GM23338 (cell line): ENCODE measurements around the gene MCFD2. TPM values are rescaled to one million over a fixed set of nuclear protein-coding genes. Genes with fewer than 3 reads are reported as not detected.

Source experiments
- ATAC-seq: fragments of 200-7000 bp; cut with Tn5 transposase; 3 replicates; pipeline ENCODE4 v1.9.1; 2020
- DNase-seq: peaks from one replicate; pipeline ENCODE4 v3.0.0-alpha.2; 2015; ENCODE audit warnings: low spot score
- H2AFZ ChIP-seq: fragments of 200-600 bp; sonication (generic); 2 replicates; pipeline ENCODE4 v1.8.0; 2016; ENCODE audit warnings: antibody characterized with exemption, mild to moderate bottlenecking, moderate library complexity
- H3F3A ChIP-seq: fragments of 200-600 bp; sonication (generic); replicated peaks from 2 replicates; pipeline ENCODE4 v1.8.0; 2017; ENCODE audit warnings: antibody characterized with exemption, mixed run types, low read depth
- H3K27ac ChIP-seq: fragments of 200-600 bp; sonication (generic); 2 replicates; pipeline ENCODE4 v1.6.1; 2016; ENCODE audit warnings: low read depth
- H3K27me3 ChIP-seq: fragments of 200-600 bp; sonication (generic); 2 replicates; pipeline ENCODE4 v1.8.0; 2016; ENCODE audit warnings: mild to moderate bottlenecking, mixed run types, moderate library complexity; ENCODE audit not compliant: insufficient read depth
- H3K36me3 ChIP-seq: fragments of 200-600 bp; sonication (generic); 2 replicates; pipeline ENCODE4 v1.8.0; 2016; ENCODE audit warnings: mild to moderate bottlenecking; ENCODE audit not compliant: insufficient read depth
- H3K4me1 ChIP-seq: fragments of 200-600 bp; sonication (generic); 2 replicates; pipeline ENCODE4 v1.8.0; 2016; ENCODE audit warnings: mild to moderate bottlenecking, moderate library complexity; ENCODE audit not compliant: insufficient read depth
- H3K4me2 ChIP-seq: fragments of 200-600 bp; sonication (generic); 2 replicates; pipeline ENCODE4 v1.7.1; 2017; ENCODE audit warnings: mixed run types
- H3K4me3 ChIP-seq: fragments of 200-600 bp; sonication (generic); 2 replicates; pipeline ENCODE4 v1.6.1; 2016; ENCODE audit warnings: mixed run types
- H3K79me2 ChIP-seq: fragments of 200-600 bp; sonication (generic); replicated peaks from 2 replicates; pipeline ENCODE4 v1.8.0; 2017; ENCODE audit warnings: mild to moderate bottlenecking; ENCODE audit not compliant: insufficient read depth
- H3K9me2 ChIP-seq: fragments of 200-600 bp; sonication (generic); 2 replicates; pipeline ENCODE4 v1.8.0; 2017; ENCODE audit not compliant: insufficient read depth
- H4K20me1 ChIP-seq: fragments of 200-600 bp; sonication (generic); replicated peaks from 2 replicates; pipeline ENCODE4 v1.8.0; 2017; ENCODE audit warnings: mild to moderate bottlenecking; ENCODE audit not compliant: insufficient read depth
- H3K27ac Mint-ChIP-seq: 2 replicates; pipeline ENCODE4 v1.8.0; 2020; ENCODE audit warnings: inconsistent platforms, mild to moderate bottlenecking, moderate library complexity, mixed read lengths
- H3K27me3 Mint-ChIP-seq: 3 replicates; pipeline ENCODE4 v1.8.0; 2022; ENCODE audit warnings: low read depth, mild to moderate bottlenecking, moderate library complexity, mixed read lengths, inconsistent platforms; ENCODE audit not compliant: insufficient read depth, poor library complexity
- H3K36me3 Mint-ChIP-seq: 3 replicates; pipeline ENCODE4 v1.8.0; 2021; ENCODE audit warnings: low read depth, mild to moderate bottlenecking, inconsistent platforms, moderate library complexity, mixed read lengths
- H3K4me1 Mint-ChIP-seq: 3 replicates; pipeline ENCODE4 v1.8.0; 2020; ENCODE audit warnings: mild to moderate bottlenecking, inconsistent platforms, mixed read lengths
- H3K4me3 Mint-ChIP-seq: 3 replicates; pipeline ENCODE4 v1.8.0; 2021; ENCODE audit warnings: moderate library complexity, mild to moderate bottlenecking, inconsistent platforms, mixed read lengths
- H3K9me3 Mint-ChIP-seq: 3 replicates; pipeline ENCODE4 v1.8.0; 2020; ENCODE audit warnings: moderate library complexity, mild to moderate bottlenecking, inconsistent platforms, mixed read lengths
- CREB1 ChIP-seq: fragments of 250-450 bp; sonication (Bioruptor Pico); IDR thresholded peaks from 2 replicates; pipeline ENCODE4 v1.5.0; 2020; ENCODE audit warnings: low read depth, mild to moderate bottlenecking, moderate library complexity
- EZH2 ChIP-seq: fragments of 200-600 bp; sonication (generic); IDR thresholded peaks from one replicate; pipeline ENCODE4 v1.8.0; 2017; ENCODE audit warnings: antibody characterized with exemption, mild to moderate bottlenecking, low read depth; ENCODE audit not compliant: unreplicated experiment
- EZH2phosphoT487 ChIP-seq: fragments of 200-600 bp; sonication (generic); IDR thresholded peaks from one replicate; pipeline ENCODE4 v1.8.1; 2018; ENCODE audit warnings: antibody characterized with exemption; ENCODE audit not compliant: unreplicated experiment
- JUNB ChIP-seq: IDR thresholded peaks from one replicate; pipeline ENCODE4 v1.6.1; 2016; ENCODE audit warnings: antibody characterized with exemption; ENCODE audit not compliant: unreplicated experiment
- NANOG ChIP-seq: IDR thresholded peaks from 2 replicates; pipeline ENCODE4 v1.6.1; 2016; ENCODE audit warnings: antibody characterized with exemption, borderline replicate concordance
- POLR2AphosphoS5 ChIP-seq: IDR thresholded peaks from 2 replicates; pipeline ENCODE4 v1.6.1; 2016; ENCODE audit warnings: antibody characterized with exemption, low read depth
- STAT1 ChIP-seq: IDR thresholded peaks from one replicate; pipeline ENCODE4 v1.6.1; 2016; ENCODE audit warnings: antibody characterized with exemption; ENCODE audit not compliant: unreplicated experiment
- ZNF114 ChIP-seq: fragments of 250-450 bp; sonication (Bioruptor Pico); IDR thresholded peaks from 2 replicates; pipeline ENCODE4 v1.5.0; 2020; ENCODE audit warnings: mild to moderate bottlenecking, moderate library complexity
- ZNF331 ChIP-seq: fragments of 250-450 bp; sonication (Bioruptor Pico); IDR thresholded peaks from 2 replicates; pipeline ENCODE4 v1.5.0; 2020; ENCODE audit warnings: low read depth, mild to moderate bottlenecking, moderate library complexity
- polyA plus RNA-seq: library from polyadenylated mRNA; unstranded; fragments of >200 nt; fragmentation: Nextera tagmentation; extraction: Ambion mirVana; gene quantifications from 2 replicates; pipeline ENCODE4 v1.2.1, GENCODE V29; 2016
- total RNA-seq: library from RNA; depleted of rRNA; stranded (reverse); fragments of >200 nt; shearing (Covaris generic); gene quantifications from 2 replicates; pipeline ENCODE4 v1.2.3, GENCODE V29; 2014
- TF ChIP-seq, protein P1 (sequence below), 2 experiments: fragments of 200-600 bp in 1 of 2; sonication (generic) in 1 of 2; conservative IDR thresholded peaks; 2 replicates each; pipeline versions ENCODE4 v1.5.1 to v1.6.1; 2016 to 2017; ENCODE audit warnings: antibody characterized with exemption in 2 of 2, low read depth in 2 of 2, mild to moderate bottlenecking in 2 of 2, moderate library complexity in 1 of 2
- TF ChIP-seq, protein P2 (sequence below): fragments of 250-450 bp; sonication (Bioruptor Pico); IDR thresholded peaks from 2 replicates; pipeline ENCODE4 v1.5.0; 2020; ENCODE audit warnings: mild to moderate bottlenecking, moderate library complexity
- TF ChIP-seq, protein P3 (sequence below): IDR thresholded peaks from 2 replicates; pipeline ENCODE4 v1.6.1; 2016; ENCODE audit warnings: antibody characterized with exemption
- TF ChIP-seq, protein P4 (sequence below): IDR thresholded peaks from one replicate; pipeline ENCODE4 v1.6.1; 2018; ENCODE audit warnings: antibody characterized with exemption; ENCODE audit not compliant: unreplicated experiment

MCFD2 gene
- total and polyA plus RNA-seq, 2 experiments from 2014 or later, result 55.1 to 91.9 TPM

DNA sequence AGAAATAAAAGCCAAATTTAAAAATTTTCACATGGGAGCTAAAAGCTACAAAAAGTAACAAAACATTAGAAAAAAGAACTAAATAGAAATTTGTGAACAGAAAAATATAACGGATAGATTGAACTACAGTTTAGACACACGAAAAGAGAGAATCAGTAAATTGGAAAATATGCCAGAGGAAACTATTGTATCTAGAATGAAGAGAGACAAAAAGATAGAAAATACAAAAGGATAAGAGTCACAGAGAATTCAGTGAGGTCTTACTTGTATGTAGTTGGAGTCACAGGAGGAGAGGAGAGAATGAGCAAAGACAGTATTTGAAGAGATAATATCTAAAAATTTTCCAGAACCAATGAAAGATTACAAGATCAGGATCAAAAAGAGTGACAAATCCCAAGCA, 11.3 kb upstream of the MCFD2 start:
- peaks cover 25% of the 10 kb centered on the region for H3K36me3 Mint-ChIP-seq

More for the DNA sequence above, 11.3 kb upstream of the MCFD2 start:
- H3K27me3 ChIP-seq, result no peaks in the 10 kb centered on the region
- no peak for ATAC-seq
- no peak for DNase-seq
- no peaks in the 10 kb centered on the region for H3K9me2 ChIP-seq
- no peak overlapping the region for H3K4me3 ChIP-seq
- H3K27ac ChIP-seq, result no peak overlapping the region
- H3K4me1 ChIP-seq, result peaks cover 3% of the 10 kb centered on the region
- peaks cover 7% of the 10 kb centered on the region; the same call in 1 of the 2 replicates for H4K20me1 ChIP-seq
- no peak overlapping the region for H3K4me2 ChIP-seq
- TF ChIP-seq CREB1 (CRISPR knock-in tag) (no peak), EZH2phosphoT487 (no peak), JUNB (no peak), NANOG (no peak), POLR2AphosphoS5 (no peak), EZH2 (no peak), ZNF331 (CRISPR knock-in tag) (no peak), STAT1 (no peak), ZNF114 (CRISPR knock-in tag) (no peak)
- TF ChIP-seq, protein P1, sequence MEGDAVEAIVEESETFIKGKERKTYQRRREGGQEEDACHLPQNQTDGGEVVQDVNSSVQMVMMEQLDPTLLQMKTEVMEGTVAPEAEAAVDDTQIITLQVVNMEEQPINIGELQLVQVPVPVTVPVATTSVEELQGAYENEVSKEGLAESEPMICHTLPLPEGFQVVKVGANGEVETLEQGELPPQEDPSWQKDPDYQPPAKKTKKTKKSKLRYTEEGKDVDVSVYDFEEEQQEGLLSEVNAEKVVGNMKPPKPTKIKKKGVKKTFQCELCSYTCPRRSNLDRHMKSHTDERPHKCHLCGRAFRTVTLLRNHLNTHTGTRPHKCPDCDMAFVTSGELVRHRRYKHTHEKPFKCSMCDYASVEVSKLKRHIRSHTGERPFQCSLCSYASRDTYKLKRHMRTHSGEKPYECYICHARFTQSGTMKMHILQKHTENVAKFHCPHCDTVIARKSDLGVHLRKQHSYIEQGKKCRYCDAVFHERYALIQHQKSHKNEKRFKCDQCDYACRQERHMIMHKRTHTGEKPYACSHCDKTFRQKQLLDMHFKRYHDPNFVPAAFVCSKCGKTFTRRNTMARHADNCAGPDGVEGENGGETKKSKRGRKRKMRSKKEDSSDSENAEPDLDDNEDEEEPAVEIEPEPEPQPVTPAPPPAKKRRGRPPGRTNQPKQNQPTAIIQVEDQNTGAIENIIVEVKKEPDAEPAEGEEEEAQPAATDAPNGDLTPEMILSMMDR (conservative IDR thresholded peaks at IDR 0.05; ENCODE audit: low read depth in 2 of 2), result no peak
- TF ChIP-seq, protein P2, sequence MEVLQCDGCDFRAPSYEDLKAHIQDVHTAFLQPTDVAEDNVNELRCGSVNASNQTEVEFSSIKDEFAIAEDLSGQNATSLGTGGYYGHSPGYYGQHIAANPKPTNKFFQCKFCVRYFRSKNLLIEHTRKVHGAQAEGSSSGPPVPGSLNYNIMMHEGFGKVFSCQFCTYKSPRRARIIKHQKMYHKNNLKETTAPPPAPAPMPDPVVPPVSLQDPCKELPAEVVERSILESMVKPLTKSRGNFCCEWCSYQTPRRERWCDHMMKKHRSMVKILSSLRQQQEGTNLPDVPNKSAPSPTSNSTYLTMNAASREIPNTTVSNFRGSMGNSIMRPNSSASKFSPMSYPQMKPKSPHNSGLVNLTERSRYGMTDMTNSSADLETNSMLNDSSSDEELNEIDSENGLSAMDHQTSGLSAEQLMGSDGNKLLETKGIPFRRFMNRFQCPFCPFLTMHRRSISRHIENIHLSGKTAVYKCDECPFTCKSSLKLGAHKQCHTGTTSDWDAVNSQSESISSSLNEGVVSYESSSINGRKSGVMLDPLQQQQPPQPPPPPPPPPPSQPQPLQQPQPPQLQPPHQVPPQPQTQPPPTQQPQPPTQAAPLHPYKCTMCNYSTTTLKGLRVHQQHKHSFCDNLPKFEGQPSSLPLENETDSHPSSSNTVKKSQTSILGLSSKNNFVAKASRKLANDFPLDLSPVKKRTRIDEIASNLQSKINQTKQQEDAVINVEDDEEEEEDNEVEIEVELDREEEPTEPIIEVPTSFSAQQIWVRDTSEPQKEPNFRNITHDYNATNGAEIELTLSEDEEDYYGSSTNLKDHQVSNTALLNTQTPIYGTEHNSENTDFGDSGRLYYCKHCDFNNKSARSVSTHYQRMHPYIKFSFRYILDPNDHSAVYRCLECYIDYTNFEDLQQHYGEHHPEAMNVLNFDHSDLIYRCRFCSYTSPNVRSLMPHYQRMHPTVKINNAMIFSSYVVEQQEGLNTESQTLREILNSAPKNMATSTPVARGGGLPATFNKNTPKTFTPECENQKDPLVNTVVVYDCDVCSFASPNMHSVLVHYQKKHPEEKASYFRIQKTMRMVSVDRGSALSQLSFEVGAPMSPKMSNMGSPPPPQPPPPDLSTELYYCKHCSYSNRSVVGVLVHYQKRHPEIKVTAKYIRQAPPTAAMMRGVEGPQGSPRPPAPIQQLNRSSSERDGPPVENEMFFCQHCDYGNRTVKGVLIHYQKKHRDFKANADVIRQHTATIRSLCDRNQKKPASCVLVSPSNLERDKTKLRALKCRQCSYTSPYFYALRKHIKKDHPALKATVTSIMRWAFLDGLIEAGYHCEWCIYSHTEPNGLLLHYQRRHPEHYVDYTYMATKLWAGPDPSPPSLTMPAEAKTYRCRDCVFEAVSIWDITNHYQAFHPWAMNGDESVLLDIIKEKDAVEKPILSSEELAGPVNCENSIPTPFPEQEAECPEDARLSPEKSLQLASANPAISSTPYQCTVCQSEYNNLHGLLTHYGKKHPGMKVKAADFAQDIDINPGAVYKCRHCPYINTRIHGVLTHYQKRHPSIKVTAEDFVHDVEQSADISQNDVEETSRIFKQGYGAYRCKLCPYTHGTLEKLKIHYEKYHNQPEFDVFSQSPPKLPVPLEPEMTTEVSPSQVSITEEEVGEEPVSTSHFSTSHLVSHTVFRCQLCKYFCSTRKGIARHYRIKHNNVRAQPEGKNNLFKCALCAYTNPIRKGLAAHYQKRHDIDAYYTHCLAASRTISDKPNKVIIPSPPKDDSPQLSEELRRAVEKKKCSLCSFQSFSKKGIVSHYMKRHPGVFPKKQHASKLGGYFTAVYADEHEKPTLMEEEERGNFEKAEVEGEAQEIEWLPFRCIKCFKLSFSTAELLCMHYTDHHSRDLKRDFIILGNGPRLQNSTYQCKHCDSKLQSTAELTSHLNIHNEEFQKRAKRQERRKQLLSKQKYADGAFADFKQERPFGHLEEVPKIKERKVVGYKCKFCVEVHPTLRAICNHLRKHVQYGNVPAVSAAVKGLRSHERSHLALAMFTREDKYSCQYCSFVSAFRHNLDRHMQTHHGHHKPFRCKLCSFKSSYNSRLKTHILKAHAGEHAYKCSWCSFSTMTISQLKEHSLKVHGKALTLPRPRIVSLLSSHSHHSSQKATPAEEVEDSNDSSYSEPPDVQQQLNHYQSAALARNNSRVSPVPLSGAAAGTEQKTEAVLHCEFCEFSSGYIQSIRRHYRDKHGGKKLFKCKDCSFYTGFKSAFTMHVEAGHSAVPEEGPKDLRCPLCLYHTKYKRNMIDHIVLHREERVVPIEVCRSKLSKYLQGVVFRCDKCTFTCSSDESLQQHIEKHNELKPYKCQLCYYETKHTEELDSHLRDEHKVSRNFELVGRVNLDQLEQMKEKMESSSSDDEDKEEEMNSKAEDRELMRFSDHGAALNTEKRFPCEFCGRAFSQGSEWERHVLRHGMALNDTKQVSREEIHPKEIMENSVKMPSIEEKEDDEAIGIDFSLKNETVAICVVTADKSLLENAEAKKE, result no peak
- TF ChIP-seq, protein P3, sequence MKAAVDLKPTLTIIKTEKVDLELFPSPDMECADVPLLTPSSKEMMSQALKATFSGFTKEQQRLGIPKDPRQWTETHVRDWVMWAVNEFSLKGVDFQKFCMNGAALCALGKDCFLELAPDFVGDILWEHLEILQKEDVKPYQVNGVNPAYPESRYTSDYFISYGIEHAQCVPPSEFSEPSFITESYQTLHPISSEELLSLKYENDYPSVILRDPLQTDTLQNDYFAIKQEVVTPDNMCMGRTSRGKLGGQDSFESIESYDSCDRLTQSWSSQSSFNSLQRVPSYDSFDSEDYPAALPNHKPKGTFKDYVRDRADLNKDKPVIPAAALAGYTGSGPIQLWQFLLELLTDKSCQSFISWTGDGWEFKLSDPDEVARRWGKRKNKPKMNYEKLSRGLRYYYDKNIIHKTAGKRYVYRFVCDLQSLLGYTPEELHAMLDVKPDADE, result no peak
- TF ChIP-seq, protein P4, sequence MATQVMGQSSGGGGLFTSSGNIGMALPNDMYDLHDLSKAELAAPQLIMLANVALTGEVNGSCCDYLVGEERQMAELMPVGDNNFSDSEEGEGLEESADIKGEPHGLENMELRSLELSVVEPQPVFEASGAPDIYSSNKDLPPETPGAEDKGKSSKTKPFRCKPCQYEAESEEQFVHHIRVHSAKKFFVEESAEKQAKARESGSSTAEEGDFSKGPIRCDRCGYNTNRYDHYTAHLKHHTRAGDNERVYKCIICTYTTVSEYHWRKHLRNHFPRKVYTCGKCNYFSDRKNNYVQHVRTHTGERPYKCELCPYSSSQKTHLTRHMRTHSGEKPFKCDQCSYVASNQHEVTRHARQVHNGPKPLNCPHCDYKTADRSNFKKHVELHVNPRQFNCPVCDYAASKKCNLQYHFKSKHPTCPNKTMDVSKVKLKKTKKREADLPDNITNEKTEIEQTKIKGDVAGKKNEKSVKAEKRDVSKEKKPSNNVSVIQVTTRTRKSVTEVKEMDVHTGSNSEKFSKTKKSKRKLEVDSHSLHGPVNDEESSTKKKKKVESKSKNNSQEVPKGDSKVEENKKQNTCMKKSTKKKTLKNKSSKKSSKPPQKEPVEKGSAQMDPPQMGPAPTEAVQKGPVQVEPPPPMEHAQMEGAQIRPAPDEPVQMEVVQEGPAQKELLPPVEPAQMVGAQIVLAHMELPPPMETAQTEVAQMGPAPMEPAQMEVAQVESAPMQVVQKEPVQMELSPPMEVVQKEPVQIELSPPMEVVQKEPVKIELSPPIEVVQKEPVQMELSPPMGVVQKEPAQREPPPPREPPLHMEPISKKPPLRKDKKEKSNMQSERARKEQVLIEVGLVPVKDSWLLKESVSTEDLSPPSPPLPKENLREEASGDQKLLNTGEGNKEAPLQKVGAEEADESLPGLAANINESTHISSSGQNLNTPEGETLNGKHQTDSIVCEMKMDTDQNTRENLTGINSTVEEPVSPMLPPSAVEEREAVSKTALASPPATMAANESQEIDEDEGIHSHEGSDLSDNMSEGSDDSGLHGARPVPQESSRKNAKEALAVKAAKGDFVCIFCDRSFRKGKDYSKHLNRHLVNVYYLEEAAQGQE, result no peak
- Mint-ChIP-seq H3K27ac (no peak overlapping the region), H3K27me3 (no peaks in the 10 kb centered on the region), H3K4me3 (no peak overlapping the region), H3K9me3 (peaks cover 22% of the 10 kb centered on the region), H3K4me1 (peaks cover 8% of the 10 kb centered on the region; the same call in 2 of the 3 replicates)
- no peak overlapping the region for H2AFZ ChIP-seq
- H3K79me2 ChIP-seq, result no peaks in the 10 kb centered on the region
- no peaks in the 10 kb centered on the region for H3F3A ChIP-seq
- 0 out of 2 replicates have a peak, but pooled peaks cover 7% of the 10 kb centered on the region for H3K36me3 ChIP-seq
